SU-DHL-6 (cell line): ENCODE results near the gene BPIFA3.

Source experiments
- H2AFZ ChIP-seq: fragments of 200-600 bp; sonication (generic); 2 replicates; pipeline ENCODE4 v1.6.1; 2014; ENCODE audit warnings: low read depth, mild to moderate bottlenecking, moderate library complexity, mixed read lengths, antibody characterized with exemption, low read length; ENCODE audit not compliant: severe bottlenecking
- H3F3A ChIP-seq: fragments of 200-600 bp; shearing (Covaris generic); 2 replicates; pipeline ENCODE4 v1.6.0; 2016; ENCODE audit warnings: antibody characterized with exemption, mild to moderate bottlenecking; ENCODE audit not compliant: insufficient read depth
- H3K27ac ChIP-seq: fragments of 200-600 bp; sonication (generic); 2 replicates; pipeline ENCODE4 v1.5.1; 2016; ENCODE audit warnings: low read depth, mild to moderate bottlenecking, low read length, moderate library complexity, mixed read lengths
- H3K27me3 ChIP-seq: fragments of 200-600 bp; sonication (generic), shearing (Covaris generic); 2 replicates; pipeline ENCODE4 v1.6.0; 2014; ENCODE audit warnings: mild to moderate bottlenecking, low read length
- H3K36me3 ChIP-seq: fragments of 200-600 bp; sonication (generic); 2 replicates; pipeline ENCODE4 v1.6.1; 2014; ENCODE audit warnings: mild to moderate bottlenecking, low read length, mixed read lengths
- H3K4me2 ChIP-seq: fragments of 300-600, 200-600 bp; shearing (Covaris generic), sonication (generic); 2 replicates; pipeline ENCODE4 v1.6.0; 2014; ENCODE audit warnings: low read length, low read depth, mild to moderate bottlenecking; ENCODE audit not compliant: poor library complexity, severe bottlenecking
- H3K4me3 ChIP-seq: fragments of 200-600 bp; sonication (generic); 2 replicates; pipeline ENCODE4 v1.5.1; 2014; ENCODE audit warnings: antibody characterized with exemption, low read length, mild to moderate bottlenecking, mixed read lengths; ENCODE audit not compliant: insufficient read depth, poor library complexity, severe bottlenecking
- H3K79me2 ChIP-seq: fragments of 200-600 bp; sonication (generic); 2 replicates; pipeline ENCODE4 v1.6.1; 2014; ENCODE audit warnings: mild to moderate bottlenecking, low read length, moderate library complexity; ENCODE audit not compliant: insufficient read depth
- H3K9ac ChIP-seq: fragments of 200-600 bp; sonication (generic); 2 replicates; pipeline ENCODE4 v1.7.0; 2014; ENCODE audit warnings: mild to moderate bottlenecking, low read length
- H3K9me2 ChIP-seq: fragments of 200-600 bp; sonication (generic); replicated peaks from 2 replicates; pipeline ENCODE4 v1.6.1; 2014; ENCODE audit warnings: low read length; ENCODE audit not compliant: insufficient read depth
- H3K9me3 ChIP-seq: fragments of 200-600 bp; sonication (generic); 2 replicates; pipeline ENCODE4 v1.6.1; 2014; ENCODE audit warnings: low read length, mixed read lengths; ENCODE audit not compliant: insufficient read depth
- H4K20me1 ChIP-seq: fragments of 200-600 bp; sonication (generic); 2 replicates; pipeline ENCODE4 v1.6.1; 2014; ENCODE audit warnings: low read depth, mild to moderate bottlenecking, antibody characterized with exemption, low read length, moderate library complexity, mixed read lengths
- CTCF ChIP-seq: fragments of 200-600 bp; sonication (generic); IDR thresholded peaks from one replicate; pipeline ENCODE4 v1.5.1; 2017; ENCODE audit warnings: antibody characterized with exemption, mild to moderate bottlenecking, low read length, moderate library complexity; ENCODE audit not compliant: insufficient read depth, poor library complexity, severe bottlenecking
- EZH2phosphoT487 ChIP-seq: fragments of 200-600 bp; sonication (generic), shearing (Covaris generic); conservative IDR thresholded peaks from 2 replicates; pipeline ENCODE4 v1.6.1; 2018; ENCODE audit warnings: mild to moderate bottlenecking, antibody characterized with exemption, low read length, moderate library complexity, mixed read lengths

BPIFA3 gene

GRCh38 chr20:33211817-33212424 lies 5.2 kb upstream of the BPIFA3 start:
- H3K9me3 ChIP-seq, result no peaks in the 10 kb centered on the region
- no peaks in the 10 kb centered on the region for H3K79me2 ChIP-seq
- H3K9me2 ChIP-seq, result no peaks in the 10 kb centered on the region
- H3K36me3 ChIP-seq, result no peaks in the 10 kb centered on the region
- no peak overlapping the region for H3K4me2 ChIP-seq
- H3K4me3 ChIP-seq, result no peak overlapping the region
- no peak overlapping the region for H2AFZ ChIP-seq
- no peak overlapping the region for H3K27ac ChIP-seq
- no peaks in the 10 kb centered on the region for H3K27me3 ChIP-seq
- H3F3A ChIP-seq, result no peaks in the 10 kb centered on the region
- H3K9ac ChIP-seq, result no peak overlapping the region
- H4K20me1 ChIP-seq, result no peaks in the 10 kb centered on the region
- TF ChIP-seq CTCF (peak; percentile 31), EZH2phosphoT487 (no peak)

DNA sequence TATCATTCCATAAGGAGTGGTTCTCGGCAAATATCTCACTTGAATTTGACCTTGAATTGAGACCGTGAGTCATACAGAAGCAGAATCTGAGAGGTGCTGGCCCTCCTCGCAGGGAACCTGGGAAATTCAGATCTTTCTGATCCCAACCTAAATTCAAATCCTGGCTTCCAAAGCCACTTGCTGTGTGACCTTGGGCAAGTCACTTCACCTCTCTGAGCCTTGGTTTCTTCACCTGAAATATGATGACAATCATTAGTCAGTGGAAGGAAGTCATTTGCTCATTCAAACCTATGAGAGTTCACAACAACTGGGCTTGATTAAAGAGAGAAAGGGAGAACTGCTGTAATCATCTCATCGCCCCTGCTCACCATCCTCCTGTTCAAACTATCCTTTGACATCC lies 7.2 kb downstream of the BPIFA3 start:
- TF ChIP-seq EZH2phosphoT487 (no peak), CTCF (no peak)
- H3K4me3 ChIP-seq, result no peak overlapping the region

GRCh38 chr20:33229843-33230242 lies 12.7 kb downstream of the BPIFA3 start:
- H3K9me3 ChIP-seq, result no peaks in the 10 kb centered on the region
- no peaks in the 10 kb centered on the region for H3K79me2 ChIP-seq
- no peak overlapping the region for H2AFZ ChIP-seq
- no peaks in the 10 kb centered on the region for H3K36me3 ChIP-seq
- H3K27ac ChIP-seq, result no peak overlapping the region
- TF ChIP-seq CTCF, result no peak
- TF ChIP-seq EZH2phosphoT487, result no peak
- H3K9me2 ChIP-seq, result no peaks in the 10 kb centered on the region; the same call in 1 of the 2 replicates
- H3K9ac ChIP-seq, result no peak overlapping the region
- H3K4me3 ChIP-seq, result no peak overlapping the region
- no peaks in the 10 kb centered on the region for H3F3A ChIP-seq
- no peak overlapping the region for H3K4me2 ChIP-seq
- no peaks in the 10 kb centered on the region for H4K20me1 ChIP-seq
- H3K27me3 ChIP-seq, result no peaks in the 10 kb centered on the region

More for the DNA sequence above, 7.2 kb downstream of the BPIFA3 start:
- H3F3A ChIP-seq, result no peaks in the 10 kb centered on the region
- no peak overlapping the region for H3K9ac ChIP-seq
- no peaks in the 10 kb centered on the region; the same call in 1 of the 2 replicates for H3K9me2 ChIP-seq
- no peak overlapping the region for H3K4me2 ChIP-seq
- H3K27me3 ChIP-seq, result no peaks in the 10 kb centered on the region
- no peaks in the 10 kb centered on the region for H4K20me1 ChIP-seq
- no peak overlapping the region for H3K27ac ChIP-seq
- no peaks in the 10 kb centered on the region for H3K79me2 ChIP-seq
- no peak overlapping the region for H2AFZ ChIP-seq
- H3K9me3 ChIP-seq, result no peaks in the 10 kb centered on the region
- no peaks in the 10 kb centered on the region for H3K36me3 ChIP-seq

DNA sequence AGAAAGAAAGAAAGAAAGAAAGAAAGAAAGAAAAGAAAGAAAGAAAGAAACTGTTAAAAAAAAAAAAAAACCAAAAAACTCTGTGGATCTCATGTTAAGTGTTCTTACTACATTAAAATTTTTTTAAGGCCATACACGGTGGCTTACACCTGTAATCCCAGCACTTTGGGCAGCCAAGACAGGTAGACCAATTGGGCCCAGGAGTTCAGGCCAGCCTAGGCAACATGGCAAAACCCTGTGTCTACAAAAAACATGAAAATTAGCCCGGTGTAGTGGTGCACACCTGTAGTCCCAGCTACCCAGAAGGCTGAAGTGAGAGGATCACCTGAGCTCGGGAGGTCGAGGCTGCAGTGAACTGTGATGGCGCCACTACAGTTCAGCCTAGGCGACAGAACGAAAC lies 14.1 kb downstream of the BPIFA3 start:
- Histone ChIP-seq H3K4me3 (no peak overlapping the region), H3F3A (no peaks in the 10 kb centered on the region), H3K9me2 (no peaks in the 10 kb centered on the region; the same call in 1 of the 2 replicates), H3K27ac (no peak overlapping the region), H3K79me2 (no peaks in the 10 kb centered on the region), H3K27me3 (no peaks in the 10 kb centered on the region), H2AFZ (no peak overlapping the region), H3K36me3 (no peaks in the 10 kb centered on the region), H3K9me3 (no peaks in the 10 kb centered on the region), H3K9ac (no peak overlapping the region), H4K20me1 (no peaks in the 10 kb centered on the region), H3K4me2 (no peak overlapping the region)
- TF ChIP-seq EZH2phosphoT487 (no peak), CTCF (no peak)
